Body of pancreas (tissue), 4 donors: Measurements from ENCODE around the gene TTLL1. TPM values are rescaled to one million over a fixed set of nuclear protein-coding genes. Genes with fewer than 3 reads are reported as not detected.

Experiments used
- ATAC-seq: fragments of 150-250 bp; one replicate; pipeline ENCODE4 v1.9.1; 2016
- DNase-seq, 4 donors: peaks; one replicate each; pipeline ENCODE4 v3.0.0-alpha.2; 2019
- H3K27ac ChIP-seq, 4 donors: fragments of 200-600 bp; sonication (generic); 1 replicate in 3 of 4; 2 replicates in 1 of 4; pipeline versions ENCODE4 v1.5.1 to v1.6.1; 2016 to 2019; ENCODE audit warnings: mild to moderate bottlenecking in 1 of 4, mixed read lengths in 1 of 4, moderate library complexity in 1 of 4
- H3K27me3 ChIP-seq, 2 donors: fragments of 200-600 bp; sonication (generic); one replicate each; pipeline ENCODE4 v1.6.0; 2016; ENCODE audit warnings: mild to moderate bottlenecking in 1 of 2
- H3K36me3 ChIP-seq, 2 donors: fragments of 200-600 bp; sonication (generic); replicated peaks in 1 of 2; 2 replicates each; pipeline ENCODE4 v1.5.1; 2016; ENCODE audit warnings: low read depth in 2 of 2; ENCODE audit not compliant: insufficient read depth in 1 of 2
- H3K4me1 ChIP-seq: fragments of 200-600 bp; sonication (generic); one replicate; pipeline ENCODE4 v1.6.0; 2016
- H3K4me3 ChIP-seq, 2 donors: fragments of 200-600 bp; sonication (generic); 1 replicate in 1 of 2; 2 replicates in 1 of 2; pipeline ENCODE4 v1.5.1; 2016 to 2019
- H3K9me3 ChIP-seq, 3 donors: fragments of 200-600 bp; sonication (generic); 1 replicate in 2 of 3; 2 replicates in 1 of 3; pipeline ENCODE4 v1.5.1; 2016
- POLR2A ChIP-seq, 3 donors: fragments of 450-650 bp; IDR thresholded peaks; one replicate each; pipeline ENCODE4 v1.6.1; 2016; ENCODE audit warnings: antibody characterized with exemption in 3 of 3, mild to moderate bottlenecking in 2 of 3
- WGBS, 2 donors: methylation state at CpG; one replicate each; pipeline ENCODE4 v1.1.5; 2017; 5-methylcytosine and 5-hydroxymethylcytosine counted together
- intact Hi-C: fragments of 100-400 bp; cut with DNase I; formaldehyde crosslinking; loops from one replicate; pipeline ENCODE4 v1.15.1; 2023
- total RNA-seq, 2 donors: library from RNA; depleted of rRNA; stranded (reverse); fragments of >200 nt; gene quantifications; one replicate each; pipeline ENCODE4 v1.1.0, GENCODE V29; 2016
- TF ChIP-seq, protein P1 (sequence below), 7 experiments: fragments of 450-650 bp in 4 of 7; fragments of 200-600 bp in 3 of 7; sonication (generic) in 3 of 7; IDR thresholded peaks; one replicate each; pipeline ENCODE4 v1.5.1; 2016 to 2019; ENCODE audit warnings: antibody characterized with exemption in 7 of 7

Gene TTLL1
- total RNA-seq, 2 donors from 2014 or later, result 2.0 to 7.0 TPM

DNA sequence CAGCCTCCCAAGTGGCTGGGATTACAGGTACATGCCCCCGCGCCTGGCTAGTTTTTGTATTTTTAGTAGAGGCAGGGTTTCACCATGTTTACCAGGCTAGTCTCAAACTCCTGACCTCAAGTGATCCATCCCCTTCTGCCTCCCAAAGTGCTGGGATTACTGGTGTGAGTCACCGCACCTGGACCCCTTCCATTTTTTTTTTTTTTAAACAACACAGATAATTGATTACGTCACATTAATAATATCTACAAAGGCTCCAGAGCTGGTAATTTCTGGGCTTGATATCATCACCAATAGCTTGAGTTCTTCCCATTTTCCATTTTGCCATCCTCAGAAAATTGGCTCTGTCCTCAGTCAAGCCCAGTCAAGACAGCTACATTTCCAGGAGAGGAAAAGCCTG is 7.2 kb downstream of the TTLL1 start:
- intact Hi-C loops, result no loop called here

DNA sequence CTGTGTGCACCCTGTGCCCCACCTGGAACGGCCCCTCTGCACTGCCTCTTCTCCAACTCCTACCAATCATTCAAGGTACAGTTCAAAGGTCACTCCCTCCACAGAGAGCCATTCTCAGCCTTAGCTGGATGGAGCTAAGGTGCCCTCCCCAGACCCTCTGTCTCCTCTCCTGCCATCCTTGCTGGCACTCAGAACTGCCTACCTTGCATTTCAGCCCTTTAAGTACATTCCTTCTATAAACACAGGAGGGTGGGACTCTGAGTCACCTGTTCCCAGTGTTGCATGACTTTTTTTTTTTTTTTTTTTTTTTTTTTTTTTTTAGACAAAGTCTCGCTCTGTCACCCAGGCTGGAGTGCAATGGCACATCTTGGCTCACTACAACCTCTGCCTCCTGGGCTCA is 8.6 kb downstream of the TTLL1 start:
- ATAC-seq (no peak), DNase-seq (no peak)
- H3K9me3 ChIP-seq, result no peaks in the 10 kb centered on the region
- no peak overlapping the region for H3K4me3 ChIP-seq
- no peaks in the 10 kb centered on the region for H3K36me3 ChIP-seq
- no peak overlapping the region for H3K27ac ChIP-seq
- intact Hi-C loops, result no loop called here
- TF ChIP-seq, protein P1, sequence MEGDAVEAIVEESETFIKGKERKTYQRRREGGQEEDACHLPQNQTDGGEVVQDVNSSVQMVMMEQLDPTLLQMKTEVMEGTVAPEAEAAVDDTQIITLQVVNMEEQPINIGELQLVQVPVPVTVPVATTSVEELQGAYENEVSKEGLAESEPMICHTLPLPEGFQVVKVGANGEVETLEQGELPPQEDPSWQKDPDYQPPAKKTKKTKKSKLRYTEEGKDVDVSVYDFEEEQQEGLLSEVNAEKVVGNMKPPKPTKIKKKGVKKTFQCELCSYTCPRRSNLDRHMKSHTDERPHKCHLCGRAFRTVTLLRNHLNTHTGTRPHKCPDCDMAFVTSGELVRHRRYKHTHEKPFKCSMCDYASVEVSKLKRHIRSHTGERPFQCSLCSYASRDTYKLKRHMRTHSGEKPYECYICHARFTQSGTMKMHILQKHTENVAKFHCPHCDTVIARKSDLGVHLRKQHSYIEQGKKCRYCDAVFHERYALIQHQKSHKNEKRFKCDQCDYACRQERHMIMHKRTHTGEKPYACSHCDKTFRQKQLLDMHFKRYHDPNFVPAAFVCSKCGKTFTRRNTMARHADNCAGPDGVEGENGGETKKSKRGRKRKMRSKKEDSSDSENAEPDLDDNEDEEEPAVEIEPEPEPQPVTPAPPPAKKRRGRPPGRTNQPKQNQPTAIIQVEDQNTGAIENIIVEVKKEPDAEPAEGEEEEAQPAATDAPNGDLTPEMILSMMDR (IDR thresholded peaks at IDR 0.05), result no peak
- TF ChIP-seq POLR2A (IDR thresholded peaks at IDR 0.05), result no peak
- H3K27me3 ChIP-seq, result no peaks in the 10 kb centered on the region
- 92 to 94% methylated on average over 2 of the region's 2 CpGs for WGBS, 2 donors
- no peaks in the 10 kb centered on the region for H3K4me1 ChIP-seq

More for the DNA sequence above, 7.2 kb downstream of the TTLL1 start:
- DNase-seq, result no peak
- no peak for ATAC-seq
- TF ChIP-seq, protein P1 (IDR thresholded peaks at IDR 0.05), result no peak
- no peak for TF ChIP-seq POLR2A (IDR thresholded peaks at IDR 0.05)
- Histone ChIP-seq H3K4me3 (no peak overlapping the region), H3K36me3 (no peaks in the 10 kb centered on the region), H3K9me3 (no peaks in the 10 kb centered on the region), H3K4me1 (no peaks in the 10 kb centered on the region), H3K27ac (no peak overlapping the region), H3K27me3 (no peaks in the 10 kb centered on the region)
- 95 to 98% methylated on average over 4 of the region's 4 CpGs for WGBS, 2 donors

DNA sequence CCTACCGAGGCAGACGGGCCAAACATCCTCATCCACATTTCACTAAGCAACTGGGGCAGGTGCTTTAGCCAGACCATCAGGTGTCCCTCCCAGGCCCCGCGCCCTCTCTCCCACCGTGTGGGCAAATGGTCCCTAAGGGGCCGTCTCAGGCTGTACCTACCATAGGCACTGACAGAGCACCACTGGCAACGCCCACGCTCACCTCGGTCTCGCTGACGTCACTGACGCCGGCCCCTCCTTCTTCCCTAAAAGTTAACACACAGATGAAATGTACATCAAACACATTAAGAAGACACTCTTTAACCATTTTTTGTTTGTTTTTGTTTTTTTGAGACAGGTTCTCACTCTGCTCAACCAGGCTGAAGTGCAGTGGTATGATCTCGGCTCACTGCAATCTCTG is 9.4 kb downstream of the TTLL1 start:
- no peak overlapping the region for H3K27ac ChIP-seq
- WGBS, 2 donors, result 92 to 97% methylated on average over 12 to 14 of the region's 14 CpGs
- H3K4me1 ChIP-seq, result no peaks in the 10 kb centered on the region
- TF ChIP-seq, protein P1 (IDR thresholded peaks at IDR 0.05), result no peak
- no peak for TF ChIP-seq POLR2A (IDR thresholded peaks at IDR 0.05)
- H3K27me3 ChIP-seq, result no peaks in the 10 kb centered on the region
- no peaks in the 10 kb centered on the region for H3K9me3 ChIP-seq
- no peak overlapping the region for H3K4me3 ChIP-seq
- H3K36me3 ChIP-seq, result no peaks in the 10 kb centered on the region
- intact Hi-C loops, result no loop called here
- DNase-seq (no peak), ATAC-seq (no peak)

DNA sequence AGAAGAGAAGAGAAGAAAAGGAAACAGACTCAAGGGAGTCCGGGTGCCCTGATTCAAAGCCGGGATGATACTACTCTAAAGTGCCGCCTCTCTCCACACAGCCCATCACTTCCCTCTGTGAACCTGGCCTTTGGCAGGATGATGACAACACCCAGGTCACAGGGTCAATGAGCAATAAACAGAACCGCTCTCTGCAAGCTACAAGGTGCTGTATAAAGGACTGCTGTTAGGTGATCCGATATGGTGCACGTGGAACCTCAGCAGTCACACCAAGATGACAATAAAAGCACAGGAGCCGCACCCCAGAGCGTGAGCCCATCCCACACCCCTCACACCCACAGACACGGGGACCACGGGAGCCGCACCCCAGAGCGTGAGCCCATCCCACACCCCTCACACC is 10.7 kb downstream of the TTLL1 start:
- H3K4me3 ChIP-seq, result no peak overlapping the region
- 86 to 94% methylated on average over 6 to 12 of the region's 12 CpGs for WGBS, 2 donors

More for the DNA sequence above, 10.7 kb downstream of the TTLL1 start:
- no peaks in the 10 kb centered on the region for H3K27me3 ChIP-seq
- H3K27ac ChIP-seq, result no peak overlapping the region
- H3K9me3 ChIP-seq, result no peaks in the 10 kb centered on the region
- intact Hi-C loops, result no loop called here
- H3K4me1 ChIP-seq, result no peaks in the 10 kb centered on the region
- DNase-seq (no peak), ATAC-seq (no peak)
- TF ChIP-seq, protein P1 (IDR thresholded peaks at IDR 0.05), result no peak
- no peak for TF ChIP-seq POLR2A (IDR thresholded peaks at IDR 0.05)
- H3K36me3 ChIP-seq, result no peaks in the 10 kb centered on the region
